ENCODE measurements around the gene SESN1. TPM values are rescaled to one million over a fixed set of nuclear protein-coding genes. Genes with fewer than 3 reads are reported as not detected.

The SESN1 gene
- total and polyA plus RNA-seq, 9 of the 15 experiments (the other 6 are each of a cell fraction or from before 2014, with no cell fraction given), result 3.1 to 13.0 (median 7.4) TPM

DNA sequence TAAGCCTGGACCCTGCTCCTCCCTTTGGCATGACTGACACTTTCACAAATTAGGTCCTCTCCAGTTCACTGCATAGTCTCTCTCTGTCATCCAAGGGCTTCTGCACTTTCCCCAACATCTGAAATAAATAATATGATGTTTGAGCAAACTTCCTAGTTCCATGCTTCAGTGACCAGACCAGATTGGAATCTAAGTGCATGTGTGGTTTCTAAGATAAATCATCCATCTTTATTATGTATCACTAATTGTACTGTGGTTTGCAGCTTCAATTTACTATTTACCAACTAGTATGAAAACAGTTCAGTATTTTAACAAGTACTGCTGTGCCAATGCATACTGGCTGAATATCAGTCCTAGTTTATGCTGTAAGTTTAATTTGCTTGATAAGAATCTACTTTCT lies 18.7 kb downstream of the SESN1 start:
- DNase-seq (ENCODE audit: extremely low read depth in 1 of 4, low spot score in 3 of 4), result no peak
- in situ Hi-C loops (cut with MboI), result no loop called here

More for the DNA sequence above, 18.7 kb downstream of the SESN1 start:
- ChIA-PET CTCF (ENCODE audit: low intra/inter-chr PET ratio) (no interaction called here), POLR2A (interaction anchor here (0.6 kb wide), 1 partner anchor 468 kb away, joined by 3 read pairs; no protein-coding TSS in a partner anchor)
- Histone ChIP-seq H3K9me3 (replicated peaks; ENCODE audit: control insufficient read depth, insufficient read depth, low read depth, low read length) (no peaks in the 10 kb centered on the region), H3K4me3 (no peak overlapping the region), H3K79me2 (ENCODE audit: control insufficient read depth, insufficient read depth, low read length) (no peaks in the 10 kb centered on the region), H3K4me2 (ENCODE audit: insufficient read depth, low read length) (no peak overlapping the region), H4K20me1 (replicated peaks; ENCODE audit: control insufficient read depth, insufficient read depth, low read length) (no peaks in the 10 kb centered on the region), H3K4me1 (replicated peaks in 1 of 2; ENCODE audit: control insufficient read depth in 2 of 2, insufficient read depth in 2 of 2, low read length in 2 of 2) (no peaks in the 10 kb centered on the region; a peak in 2 of 5 replicates), H3K27ac (ENCODE audit: extremely low read depth, low read depth, low read length) (no peak overlapping the region), H3K9ac (ENCODE audit: insufficient read depth in 1 of 2, low read depth in 2 of 2, low read length in 2 of 2) (no peak overlapping the region), H3K36me3 (ENCODE audit: control insufficient read depth, insufficient read depth, low read length) (no peaks in the 10 kb centered on the region), H2AFZ (ENCODE audit: low read depth, low read length) (no peak overlapping the region), H3K9me1 (ENCODE audit: control insufficient read depth, insufficient read depth, low read length) (peaks cover 3% of the 10 kb centered on the region), H3K27me3 (ENCODE audit: control insufficient read depth in 2 of 2, insufficient read depth in 2 of 2, low read length in 2 of 2) (no peaks in the 10 kb centered on the region)
- ATAC-seq, result no peak
- TF ChIP-seq, protein P1, sequence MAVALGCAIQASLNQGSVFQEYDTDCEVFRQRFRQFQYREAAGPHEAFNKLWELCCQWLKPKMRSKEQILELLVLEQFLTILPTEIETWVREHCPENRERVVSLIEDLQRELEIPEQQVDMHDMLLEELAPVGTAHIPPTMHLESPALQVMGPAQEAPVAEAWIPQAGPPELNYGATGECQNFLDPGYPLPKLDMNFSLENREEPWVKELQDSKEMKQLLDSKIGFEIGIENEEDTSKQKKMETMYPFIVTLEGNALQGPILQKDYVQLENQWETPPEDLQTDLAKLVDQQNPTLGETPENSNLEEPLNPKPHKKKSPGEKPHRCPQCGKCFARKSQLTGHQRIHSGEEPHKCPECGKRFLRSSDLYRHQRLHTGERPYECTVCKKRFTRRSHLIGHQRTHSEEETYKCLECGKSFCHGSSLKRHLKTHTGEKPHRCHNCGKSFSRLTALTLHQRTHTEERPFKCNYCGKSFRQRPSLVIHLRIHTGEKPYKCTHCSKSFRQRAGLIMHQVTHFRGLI (CRISPR knock-in tag; IDR thresholded peaks at IDR 0.05), result no peak
- TF ChIP-seq KLF13 (tag; IDR thresholded peaks at IDR 0.05; ENCODE audit: borderline replicate concordance, low read depth), result no peak
- no peak for TF ChIP-seq RB1 (IDR thresholded peaks at IDR 0.05; ENCODE audit: low read depth)
- no peak for TF ChIP-seq SUPT5H (IDR thresholded peaks at IDR 0.05)
- TF ChIP-seq ZNF76 (CRISPR knock-in tag; IDR thresholded peaks at IDR 0.05; ENCODE audit: borderline replicate concordance), result no peak
- TF ChIP-seq ZBTB8A (IDR thresholded peaks at IDR 0.05; ENCODE audit: partially characterized antibody), result no peak
- TF ChIP-seq GABPB1 (CRISPR knock-in tag; IDR thresholded peaks at IDR 0.05), result no peak
- no peak for TF ChIP-seq CXXC5 (CRISPR knock-in tag; IDR thresholded peaks at IDR 0.05)
- TF ChIP-seq FOXJ3 (CRISPR knock-in tag; IDR thresholded peaks at IDR 0.05), result no peak
- no peak for TF ChIP-seq NCOA1 (IDR thresholded peaks at IDR 0.05; ENCODE audit: low read depth)
- TF ChIP-seq FIP1L1 (IDR thresholded peaks at IDR 0.05; ENCODE audit: low read depth, low read length, poor library complexity, severe bottlenecking), result no peak
- TF ChIP-seq, protein P2, sequence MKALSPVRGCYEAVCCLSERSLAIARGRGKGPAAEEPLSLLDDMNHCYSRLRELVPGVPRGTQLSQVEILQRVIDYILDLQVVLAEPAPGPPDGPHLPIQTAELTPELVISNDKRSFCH (CRISPR knock-in tag; IDR thresholded peaks at IDR 0.05), result no peak
- TF ChIP-seq, protein P2 (tag; IDR thresholded peaks at IDR 0.05), result no peak
- no peak for TF ChIP-seq ZNF717 (CRISPR knock-in tag; IDR thresholded peaks at IDR 0.05)
- TF ChIP-seq SAFB (IDR thresholded peaks at IDR 0.05; ENCODE audit: borderline replicate concordance, low read depth, low read length), result no peak
- no peak for TF ChIP-seq BRCA1 (IDR thresholded peaks at IDR 0.05)
- TF ChIP-seq BRCA1 (CRISPR knock-in tag; IDR thresholded peaks at IDR 0.05), result no peak
- no peak for TF ChIP-seq POLR3G (IDR thresholded peaks at IDR 0.05; ENCODE audit: extremely low read depth, insufficient read length, insufficient replicate concordance)
- TF ChIP-seq RFX7 (CRISPR knock-in tag; IDR thresholded peaks at IDR 0.05), result no peak
- intact Hi-C loops (cut with micrococcal nuclease), result no loop called here
- no TSS peak for BruUV-seq (replicated peaks)
- no peak for FAIRE-seq
